ENCODE measurements around the gene PPP1R14C.

PPP1R14C gene

DNA sequence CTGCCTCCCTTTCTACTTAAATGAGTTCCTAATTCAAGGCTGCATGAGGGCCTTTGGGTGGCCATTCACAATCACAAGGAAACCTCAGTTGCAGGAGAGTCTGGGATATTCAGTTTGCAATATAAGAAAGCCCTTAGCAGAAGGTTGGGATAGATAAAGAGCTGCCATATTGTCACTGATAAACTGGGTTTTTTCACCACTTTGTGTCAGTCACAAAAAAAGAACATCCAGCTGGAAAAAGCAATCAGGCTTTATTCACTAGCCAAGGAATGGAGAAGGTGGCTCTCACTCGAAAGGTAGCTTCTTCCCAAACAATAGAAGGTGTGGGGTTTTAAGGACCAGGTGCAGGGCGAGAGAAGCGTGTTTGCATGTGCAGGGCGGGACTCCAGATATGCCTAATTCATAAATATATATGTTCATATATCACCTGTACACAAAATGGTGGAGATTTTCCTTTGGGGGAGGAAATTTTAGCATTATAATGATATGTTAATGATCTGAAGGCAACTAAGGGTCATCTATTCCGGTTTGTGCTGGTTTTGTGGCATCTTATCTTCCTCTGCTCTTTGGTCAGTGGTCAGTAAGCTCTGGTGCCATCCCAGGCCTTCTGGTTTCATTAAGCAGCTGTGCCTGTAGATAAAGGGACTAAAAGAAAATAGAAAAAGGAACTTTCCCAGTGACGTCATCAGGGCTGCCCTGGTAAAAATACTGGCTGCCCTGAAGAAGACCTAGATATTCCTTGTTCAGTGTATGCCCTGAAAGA lies 128.8 kb downstream of the PPP1R14C start:
- no peak for DNase-seq (ENCODE audit: low read depth in 2 of 2)

DNA sequence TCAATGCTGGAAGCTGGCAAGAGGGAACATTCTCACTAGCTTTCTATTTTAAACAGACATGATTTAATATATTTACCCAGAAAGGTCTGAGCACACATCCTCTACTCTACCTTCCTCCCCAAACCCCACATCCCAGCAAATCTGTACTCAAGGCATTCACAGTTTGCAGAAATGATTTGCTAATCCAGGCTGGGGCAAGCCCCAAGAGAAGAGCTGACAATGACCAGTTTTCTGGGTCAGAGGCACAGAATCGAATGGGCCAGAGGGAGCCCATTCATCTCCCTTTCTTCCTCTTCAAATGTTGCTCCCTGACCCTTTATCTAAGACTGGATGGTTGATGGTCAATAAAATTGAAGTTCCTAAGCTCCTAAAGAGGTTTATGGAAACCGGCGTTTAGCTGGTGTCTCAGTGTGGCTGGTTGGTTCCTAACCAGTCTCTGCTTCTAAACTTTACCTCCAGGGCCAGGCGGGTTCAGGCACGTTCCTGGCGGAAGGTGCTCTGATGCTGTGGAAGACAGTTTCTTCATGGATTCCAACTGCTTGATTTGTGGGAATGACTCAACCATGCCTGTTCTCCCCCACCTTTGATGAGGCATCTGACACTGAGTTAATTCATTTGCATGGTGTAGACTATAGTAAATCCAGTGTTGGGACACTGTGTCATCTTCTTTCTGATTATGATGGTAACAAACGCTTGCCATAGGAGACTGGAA lies 129.6 kb downstream of the PPP1R14C start:
- no peak for DNase-seq (ENCODE audit: low read depth in 2 of 2)

DNA sequence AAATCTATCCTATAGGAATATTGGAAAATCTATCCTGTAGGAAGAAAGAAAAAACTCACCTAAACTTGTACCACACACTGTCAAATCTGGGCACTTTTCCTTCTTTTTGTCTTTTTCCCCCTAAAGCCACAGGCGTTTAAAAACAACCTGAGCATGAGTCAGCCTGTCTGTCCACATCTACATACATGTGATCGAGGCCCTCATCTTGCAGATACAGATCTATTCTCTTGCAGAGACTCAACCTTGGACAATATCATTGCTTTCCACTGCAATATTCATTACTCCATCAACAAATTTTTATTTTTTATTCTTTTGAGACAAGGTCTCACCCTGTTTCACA lies 130.1 kb downstream of the PPP1R14C start:
- no peak for DNase-seq (ENCODE audit: low read depth in 2 of 2)

DNA sequence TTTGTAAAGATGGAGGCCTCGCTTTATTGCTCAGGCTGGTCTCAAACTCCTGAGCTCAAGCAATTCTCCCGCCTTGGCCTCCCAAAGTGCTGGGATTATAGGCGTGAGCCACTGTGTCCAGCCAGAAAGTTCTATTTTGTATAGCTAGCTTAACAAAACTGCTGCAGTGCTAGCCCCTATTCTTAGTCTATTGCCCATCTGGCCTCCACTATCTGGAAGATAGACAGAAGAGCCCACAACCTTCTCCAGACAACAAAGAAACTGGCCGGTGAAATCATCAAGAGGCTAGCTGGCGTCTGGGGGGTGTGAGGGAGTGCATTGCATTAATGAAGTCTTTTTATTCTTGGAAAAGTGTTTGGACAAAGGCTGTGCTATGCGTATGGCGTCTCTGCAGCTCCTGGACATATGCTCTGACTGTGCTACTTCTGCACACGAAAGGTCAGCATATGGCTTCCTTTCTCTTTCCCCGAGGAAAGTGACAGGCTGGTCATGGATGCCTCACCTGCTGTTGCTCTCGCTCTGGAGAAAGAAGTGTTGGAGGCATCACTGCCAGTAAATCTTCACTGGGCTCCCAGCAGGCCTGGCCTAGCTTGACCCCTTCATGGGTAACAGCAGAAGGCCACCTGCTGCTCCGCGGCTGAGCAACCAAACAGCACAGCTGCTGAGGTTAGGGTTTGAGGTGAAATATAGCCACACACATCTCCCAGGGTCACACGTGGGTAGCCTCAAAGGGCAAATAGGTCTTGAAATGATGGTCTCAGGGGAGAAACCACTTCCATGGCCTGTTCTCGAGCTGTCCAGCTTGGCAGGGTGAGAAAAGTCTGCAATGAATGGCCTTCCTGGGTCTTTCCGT lies 130.8 kb downstream of the PPP1R14C start:
- no peak for DNase-seq (ENCODE audit: low read depth in 2 of 2)

DNA sequence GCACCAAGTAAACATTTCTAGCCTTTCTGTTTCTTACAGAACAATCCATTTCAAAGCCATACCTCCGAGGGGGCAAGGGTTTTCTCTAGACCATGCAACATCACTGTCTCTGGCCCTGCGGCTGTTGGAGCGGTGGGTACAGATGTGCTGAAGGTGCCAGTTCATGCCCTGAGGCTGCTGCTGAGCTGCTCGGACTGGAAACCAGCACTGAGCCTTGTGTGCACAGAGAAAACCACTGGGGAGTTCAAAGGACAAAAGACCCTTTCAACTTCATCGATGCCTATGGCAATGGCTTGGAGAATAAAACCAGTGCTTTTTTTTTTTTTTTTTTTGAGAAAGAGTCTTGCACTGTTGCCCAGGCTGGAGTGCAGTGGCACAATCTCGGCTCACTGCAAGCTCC lies 132.6 kb downstream of the PPP1R14C start:
- DNase-seq (ENCODE audit: low read depth in 2 of 2), result no peak

DNA sequence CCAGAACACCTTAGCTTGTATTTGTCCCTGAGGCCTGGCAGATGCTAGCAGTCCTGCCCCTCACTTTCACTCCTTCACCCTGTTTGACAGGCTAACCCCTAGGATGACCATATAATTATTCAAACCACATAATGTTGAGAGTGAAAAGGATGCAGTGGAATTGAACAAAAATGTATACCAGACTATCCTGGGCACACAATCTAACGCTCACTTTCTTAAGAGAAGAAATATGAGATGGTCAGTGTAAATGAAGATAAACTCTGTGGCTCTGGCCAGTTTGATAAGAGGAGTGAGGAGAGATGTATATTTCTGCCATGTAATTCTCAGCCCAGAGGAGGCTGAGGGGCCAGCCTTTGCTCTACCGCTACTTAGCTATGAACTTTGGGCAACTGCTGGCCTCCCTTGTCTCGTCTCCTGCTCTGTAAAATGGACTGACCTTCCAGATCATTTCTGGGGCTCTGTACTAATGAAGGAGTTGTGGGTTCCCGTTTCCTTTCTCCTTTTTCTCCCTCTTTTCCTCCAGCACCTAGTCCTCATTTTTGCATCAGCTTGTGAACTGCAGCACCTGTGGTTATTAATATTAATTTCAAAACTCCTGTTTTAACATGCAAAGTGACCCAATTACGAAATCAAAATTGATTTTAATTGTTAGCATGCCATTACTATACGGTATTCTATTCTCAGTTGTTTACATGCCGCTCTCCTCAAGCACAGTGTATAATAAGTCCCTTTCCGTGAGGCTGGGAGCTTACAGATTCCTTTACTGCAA lies 133.5 kb downstream of the PPP1R14C start:
- no peak for DNase-seq (ENCODE audit: low read depth in 2 of 2)

DNA sequence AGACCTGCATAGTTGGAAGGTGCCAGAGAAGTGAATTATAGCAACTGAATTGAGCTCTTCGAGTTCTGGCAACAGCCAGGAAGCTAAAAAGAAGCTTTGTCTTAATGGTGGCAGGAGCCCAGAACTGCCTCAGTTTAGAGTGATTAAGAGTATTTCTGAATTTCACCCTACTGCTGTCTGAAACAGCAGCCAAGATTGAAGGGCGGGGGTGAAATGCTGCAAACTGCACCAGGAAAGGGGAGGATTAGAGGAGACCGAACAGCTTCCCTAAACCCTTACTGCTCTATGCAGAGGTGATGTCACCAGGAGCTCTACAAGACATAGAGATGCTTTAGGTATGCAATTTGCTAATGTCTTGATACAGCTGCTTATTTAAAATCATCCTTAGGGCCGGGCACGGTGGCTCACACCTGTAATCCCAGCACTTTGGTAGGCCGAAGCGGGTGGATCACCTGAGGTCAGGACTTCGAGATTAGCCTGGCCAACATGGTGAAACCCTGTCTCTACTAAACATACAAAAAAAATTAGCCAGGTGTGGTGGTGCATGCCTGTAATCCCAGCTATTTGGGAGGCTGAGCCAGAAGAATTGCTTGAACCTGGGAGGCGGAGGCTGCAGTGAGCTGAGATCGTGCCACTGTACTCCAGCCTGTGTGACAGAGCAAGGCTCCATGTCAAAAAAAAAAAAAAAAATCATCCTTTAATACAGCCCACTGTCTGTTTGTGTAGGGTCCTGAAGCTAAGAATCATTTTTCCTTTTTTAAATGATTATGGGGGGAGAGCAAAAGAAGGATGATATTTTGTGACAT lies 134.3 kb downstream of the PPP1R14C start:
- no peak for DNase-seq (ENCODE audit: low read depth in 2 of 2)

DNA sequence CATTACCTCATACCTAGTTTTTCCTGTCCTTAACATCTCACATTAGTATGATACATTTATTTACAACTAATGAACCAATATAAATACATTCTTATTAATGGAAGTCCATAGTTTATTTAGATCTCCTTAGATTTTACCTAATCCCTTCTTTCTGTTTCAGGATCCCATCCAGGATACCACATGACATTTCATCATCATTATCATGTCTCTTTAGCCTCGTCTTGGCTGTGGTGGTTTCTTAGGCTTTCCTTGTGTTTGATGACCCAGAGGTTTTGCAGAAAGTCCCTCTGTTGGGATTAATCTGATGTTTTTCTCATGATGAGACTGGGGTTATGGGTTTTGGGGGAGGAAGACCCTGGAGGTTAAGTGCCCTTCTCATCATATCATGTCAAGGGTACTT lies 136.7 kb downstream of the PPP1R14C start:
- no peak for DNase-seq (ENCODE audit: low read depth in 2 of 2)

DNA sequence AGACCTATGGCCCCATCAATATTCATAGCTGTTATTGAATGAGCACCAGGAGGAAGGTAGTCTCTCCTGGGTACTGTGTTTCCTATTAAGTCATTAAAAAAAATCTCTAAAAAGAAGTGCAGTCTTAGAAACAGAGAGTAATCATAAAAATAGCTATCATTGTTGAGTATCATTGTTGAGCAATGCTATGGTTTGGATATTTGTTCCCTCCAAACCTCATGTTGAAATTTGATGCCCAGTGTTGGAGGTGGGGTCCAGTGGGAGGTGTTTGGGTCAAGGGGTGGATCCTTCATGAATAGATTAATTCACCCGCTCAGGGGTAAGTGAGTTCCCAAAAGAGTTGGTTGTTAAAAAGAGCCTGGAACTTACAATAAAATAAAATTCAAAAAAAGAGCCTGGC lies 137.9 kb downstream of the PPP1R14C start:
- no peak for DNase-seq (ENCODE audit: low read depth in 2 of 2)

DNA sequence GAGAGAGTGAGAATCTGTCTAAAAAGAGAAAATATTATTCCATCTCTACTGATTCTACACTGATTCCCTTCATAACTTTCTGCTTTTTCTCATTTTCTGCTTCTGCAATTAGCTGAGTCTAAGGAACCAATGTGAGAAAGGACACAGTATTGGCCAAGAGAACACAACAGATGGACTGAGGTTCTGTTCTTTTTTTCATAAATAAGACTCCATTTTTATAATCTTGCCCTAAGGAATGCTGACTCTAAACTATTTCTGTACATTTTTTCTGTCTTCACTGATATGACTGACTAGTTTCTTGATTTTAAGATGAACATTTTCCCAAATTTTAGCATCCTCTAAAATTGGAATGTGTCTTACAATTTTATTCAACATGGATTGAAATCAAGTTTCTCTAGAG lies 138.9 kb downstream of the PPP1R14C start:
- DNase-seq (ENCODE audit: low read depth in 2 of 2), result no peak

DNA sequence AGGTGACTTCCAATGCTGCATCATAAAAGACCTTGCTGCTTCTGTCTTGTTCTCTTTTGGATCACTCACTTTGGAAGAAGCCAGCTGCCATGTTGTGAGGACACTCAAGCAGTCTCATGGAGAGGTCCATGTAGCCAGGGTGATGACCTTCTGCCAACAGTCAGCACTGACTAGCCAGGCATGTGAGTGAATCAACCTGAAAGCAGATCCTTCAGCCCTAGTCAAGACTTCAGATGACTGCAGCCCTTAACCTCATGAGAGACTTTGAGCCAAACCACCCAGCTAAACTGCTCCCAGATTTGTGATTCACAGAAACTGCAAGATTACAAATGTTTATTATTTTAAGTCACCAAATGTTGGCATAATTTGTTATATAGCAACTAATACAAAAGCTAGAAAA lies 140.0 kb downstream of the PPP1R14C start:
- DNase-seq (ENCODE audit: low read depth in 2 of 2), result no peak

DNA sequence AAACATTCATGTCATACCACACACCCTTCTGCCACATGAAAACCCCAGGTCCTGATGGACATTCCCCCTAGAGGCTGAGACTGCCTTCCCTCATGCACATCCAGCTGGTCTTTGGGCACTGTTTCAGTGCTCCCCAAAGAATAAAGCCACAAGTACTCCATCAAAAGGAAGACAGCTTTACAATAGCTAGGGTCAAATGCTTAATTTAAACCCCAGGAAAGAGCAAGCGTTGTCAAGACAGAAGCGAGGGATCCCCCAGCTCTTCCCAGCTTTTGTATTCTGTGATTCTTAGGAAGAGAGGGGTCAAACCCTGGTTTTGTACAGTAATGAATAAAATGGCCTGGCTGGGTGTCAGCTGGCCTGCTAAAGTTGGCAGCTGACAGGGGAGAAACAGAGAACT lies 143.6 kb downstream of the PPP1R14C start:
- DNase-seq (ENCODE audit: low read depth in 2 of 2), result no peak

DNA sequence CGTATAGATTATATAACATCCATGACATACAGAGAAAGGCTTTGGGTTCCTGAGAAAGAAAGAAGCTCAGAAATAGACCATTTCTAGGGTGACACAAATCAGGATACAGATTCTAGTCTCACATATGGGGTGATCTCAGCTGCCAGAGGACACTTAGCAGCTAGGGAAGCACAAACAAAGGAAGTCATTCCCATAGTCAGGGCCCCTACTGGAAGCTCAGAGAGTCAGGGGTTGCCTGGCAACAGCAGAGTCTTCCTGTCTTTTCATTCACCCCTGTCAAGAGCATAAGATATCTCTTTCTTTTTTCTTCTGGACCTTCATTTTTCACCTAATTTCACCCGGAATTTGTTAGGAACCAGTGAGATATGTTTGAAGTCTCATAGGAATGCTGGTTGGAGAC lies 144.1 kb downstream of the PPP1R14C start:
- DNase-seq (ENCODE audit: low read depth in 2 of 2), result no peak

DNA sequence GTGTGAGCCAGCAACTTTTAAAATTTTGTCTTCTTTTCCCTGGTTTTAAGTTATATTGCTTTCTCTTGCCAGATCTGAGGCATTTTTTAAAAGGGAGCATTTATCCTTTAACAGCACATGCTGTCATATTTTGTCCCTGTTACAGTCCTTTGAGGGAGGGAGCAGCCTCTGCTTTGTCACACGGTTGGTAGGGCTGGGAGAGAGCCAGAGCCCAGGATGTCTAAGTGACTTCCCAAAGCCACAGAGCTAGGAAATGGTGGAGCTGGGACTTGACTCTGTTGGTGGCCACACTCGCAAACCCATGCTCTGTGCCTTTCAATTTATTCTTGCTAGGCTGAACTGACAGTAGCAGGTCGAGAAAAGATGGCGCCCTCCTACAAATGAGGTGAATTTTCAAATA lies 145.6 kb downstream of the PPP1R14C start:
- DNase-seq (ENCODE audit: low read depth in 2 of 2), result no peak

DNA sequence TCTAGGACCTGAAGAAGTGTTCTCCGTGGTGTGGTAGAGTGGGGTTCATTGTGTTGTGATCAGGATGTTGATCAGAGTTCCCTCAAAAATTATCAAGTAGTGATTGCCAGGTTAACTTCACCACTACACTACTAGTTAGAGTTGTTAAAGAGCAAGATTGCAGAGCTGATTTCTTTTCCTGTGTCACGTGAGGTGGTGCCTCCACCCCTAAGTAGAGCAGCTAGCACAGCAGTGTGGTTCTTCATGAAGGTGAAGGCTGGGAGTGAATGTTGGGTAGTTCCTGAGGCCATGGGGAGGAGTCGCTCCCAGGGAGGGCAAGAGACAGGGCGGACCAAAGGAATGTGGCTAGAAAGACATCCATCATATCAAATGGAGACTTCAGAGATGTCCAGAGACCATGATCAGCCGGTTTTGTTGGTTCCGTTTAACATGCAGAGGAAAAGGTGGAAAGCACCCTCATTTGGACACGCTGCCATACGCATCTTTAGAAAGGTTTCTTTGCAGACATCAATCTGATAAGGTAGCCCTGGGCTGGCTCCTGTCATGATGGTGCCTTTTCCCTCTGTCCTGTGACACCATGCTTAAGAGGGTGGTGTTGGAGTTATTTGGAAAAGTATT lies 146.7 kb downstream of the PPP1R14C start:
- no peak for DNase-seq (ENCODE audit: low read depth in 2 of 2)

DNA sequence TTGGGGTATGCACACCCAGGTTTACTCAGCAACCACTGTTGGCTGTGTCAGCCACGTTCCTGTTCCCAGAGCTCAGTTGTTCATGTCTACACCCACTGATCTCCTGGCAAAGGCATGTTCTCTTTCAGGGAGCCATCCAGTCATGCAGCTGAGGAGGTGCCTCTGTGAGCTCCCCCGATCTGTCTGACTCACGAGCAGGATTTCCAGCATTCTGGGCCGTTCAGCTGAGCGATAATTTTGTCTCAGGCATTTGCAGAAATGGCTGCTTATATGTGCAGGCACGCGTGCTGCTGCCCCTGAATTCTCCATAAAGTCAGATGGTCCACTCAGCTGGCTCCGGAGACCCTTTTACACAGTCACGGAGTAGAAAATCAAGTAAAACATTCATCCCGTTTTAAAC lies 147.6 kb downstream of the PPP1R14C start:
- peak in 1 of 2 experiments; percentile 37 for DNase-seq (ENCODE audit: low read depth in 2 of 2)

DNA sequence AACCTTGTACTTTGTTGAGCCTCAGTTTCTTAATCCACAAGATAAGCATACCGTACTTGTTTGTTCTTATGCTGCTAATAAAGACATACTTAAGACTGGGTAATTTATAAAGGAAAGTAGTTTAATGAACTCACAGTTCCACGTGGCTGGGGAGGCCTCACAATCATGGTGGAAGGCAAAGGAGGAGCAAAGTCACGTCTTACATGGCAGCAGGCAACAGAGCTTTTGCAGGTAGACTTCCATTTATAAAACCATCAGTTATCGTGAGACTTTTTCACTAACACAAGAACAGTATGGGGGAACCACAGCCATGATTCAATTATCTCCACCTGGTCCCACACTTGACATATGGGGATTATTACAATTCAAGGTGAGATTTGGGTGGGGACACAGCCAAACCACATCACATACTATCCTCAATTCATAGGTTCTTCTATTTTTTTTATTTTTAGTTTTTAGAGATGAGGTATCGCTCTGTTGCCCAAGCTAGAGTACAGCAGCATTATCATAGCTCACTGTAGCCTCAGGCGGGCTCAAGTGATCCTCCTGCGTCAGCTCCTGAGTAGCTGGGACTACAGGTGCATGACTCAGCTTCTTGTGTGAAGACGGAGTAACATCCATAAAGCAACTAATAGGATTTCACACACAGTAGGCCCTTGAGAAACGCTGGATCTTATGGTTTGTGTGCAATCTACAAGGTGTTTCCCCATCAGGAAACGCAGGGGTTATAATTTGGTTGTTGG lies 149.3 kb downstream of the PPP1R14C start:
- DNase-seq (ENCODE audit: low read depth in 2 of 2), result no peak

DNA sequence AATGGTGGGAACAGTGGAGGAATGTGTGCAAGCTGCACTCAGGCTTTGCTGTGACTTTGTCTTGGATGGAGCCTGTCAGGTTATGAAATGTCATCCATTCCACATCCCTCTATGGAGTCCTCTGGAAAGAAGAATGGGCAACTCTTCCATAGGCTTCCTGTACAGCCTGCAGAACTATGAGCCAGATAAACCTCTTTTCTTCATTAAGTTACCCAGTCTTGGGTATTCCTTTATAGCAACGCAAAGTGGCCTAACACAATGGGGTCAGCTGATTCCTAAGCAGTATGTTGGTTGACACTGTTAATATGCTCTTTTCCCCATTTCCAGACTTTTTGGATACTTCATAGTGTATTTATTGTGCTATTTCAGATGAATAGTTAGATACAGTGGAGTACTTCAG lies 150.2 kb downstream of the PPP1R14C start:
- no peak for DNase-seq (ENCODE audit: low read depth in 2 of 2)

DNA sequence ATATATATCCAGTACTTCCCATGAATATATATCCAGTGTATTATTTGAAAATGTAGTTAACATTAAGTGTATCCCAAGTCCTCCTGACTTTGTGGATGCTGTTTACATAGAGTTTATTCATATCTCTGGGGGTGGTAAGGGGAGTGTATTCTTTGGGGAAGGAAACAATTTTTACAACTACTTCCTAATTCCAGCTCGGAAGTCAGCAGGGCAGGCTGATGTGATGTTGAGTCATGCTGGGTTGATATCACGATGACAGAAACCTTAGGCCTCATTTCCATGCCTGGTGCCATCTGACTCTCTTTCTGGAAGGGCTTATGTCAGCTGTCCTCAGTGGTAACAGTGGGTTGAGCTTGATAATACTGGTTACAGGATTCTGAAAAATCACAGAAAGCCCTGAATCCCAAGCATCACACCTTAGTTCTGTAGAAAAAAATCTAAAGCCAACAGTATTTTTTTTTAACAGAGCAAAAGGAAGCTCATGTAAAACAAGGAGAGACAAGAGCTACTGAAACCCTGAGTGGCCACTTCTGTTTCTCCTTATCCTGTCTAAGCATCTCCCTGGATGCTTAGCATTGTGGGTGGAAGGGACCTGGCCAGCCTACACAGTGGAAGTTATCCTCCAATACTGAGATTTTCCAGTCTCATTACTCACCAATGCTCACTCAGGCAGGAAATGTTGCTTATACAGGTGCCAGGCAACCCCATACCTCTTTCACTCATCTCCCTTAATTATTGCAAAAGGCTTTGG lies 150.8 kb downstream of the PPP1R14C start:
- DNase-seq (ENCODE audit: low read depth in 2 of 2), result no peak

All from fibroblast of skin of left quadriceps (primary cell).